ENCODE measurements around the gene TMEFF2. TPM values are rescaled to one million over a fixed set of nuclear protein-coding genes. Genes with fewer than 3 reads are reported as not detected.

The TMEFF2 gene
- total and polyA plus RNA-seq, 2 of the 8 experiments (the other 6 are each of a cell fraction or from before 2014, with no cell fraction given): 0.91 to 3.7 TPM

- no peak for TF ChIP-seq SAP30 (IDR thresholded peaks at IDR 0.05; ENCODE audit: insufficient read depth, insufficient replicate concordance, low read length)
- TF ChIP-seq PHF8 (conservative IDR thresholded peaks at IDR 0.05; ENCODE audit: low read depth, low read length): no peak
These were observed 10.4 kb downstream of the TMEFF2 start (continued) for GRCh38 chr2:192184349-192184748.

Measured in H1 (cell line).